ENCODE measurements around the gene STX5.
"Not testable (repeated sequence)": the region's sequence is repeated elsewhere in the genome, so short reads cannot be mapped to it uniquely, and the experiment has no call there.

STX5 gene

GRCh38 chr11:62831520-62832335 is at the start of gene STX5:
Gene STX5, minus strand, starts transcription at chr11:62832051. Its CDS starts 808 bp downstream, at chr11:62831243.
- peak; percentile 98 for DNase-seq

- peak; percentile 87 for DNase-seq
Measured at GRCh38 chr11:62880803-62881578, 49.1 kb upstream of the STX5 start, which contains the start of gene SLC3A2. Gene SLC3A2, plus strand, starts transcription at chr11:62880896. Its CDS starts 128 bp downstream, at chr11:62881024.

- DNase-seq, result peak; percentile 67
Measured at GRCh38 chr11:62880231-62880802, 48.5 kb upstream of the STX5 start.

GRCh38 chr11:62879235-62879978 is 47.6 kb upstream of the STX5 start:
- no peak for DNase-seq

- DNase-seq, result no peak
Measured at GRCh38 chr11:62876712-62877111, 44.9 kb upstream of the STX5 start.

GRCh38 chr11:62875698-62876478 is 44.0 kb upstream of the STX5 start:
- DNase-seq, result no peak

GRCh38 chr11:62874851-62875250 is 43.0 kb upstream of the STX5 start:
- DNase-seq, result no peak

- no peak for DNase-seq
Measured at GRCh38 chr11:62865635-62866034, 33.8 kb upstream of the STX5 start.

GRCh38 chr11:62863687-62864335 is 32.0 kb upstream of the STX5 start:
- DNase-seq, result no peak

- not testable (repeated sequence) for DNase-seq
Measured at GRCh38 chr11:62861564-62862192, 29.8 kb upstream of the STX5 start.

- DNase-seq, result no peak
Measured at GRCh38 chr11:62860835-62861563, 29.1 kb upstream of the STX5 start.

- not testable (repeated sequence) for DNase-seq
Measured at GRCh38 chr11:62859281-62859703, 27.4 kb upstream of the STX5 start.

GRCh38 chr11:62858201-62858600 is 26.4 kb upstream of the STX5 start:
- DNase-seq, result no peak

- no peak for DNase-seq
Measured at GRCh38 chr11:62857541-62857982, 25.7 kb upstream of the STX5 start.

- DNase-seq, result no peak
Measured at GRCh38 chr11:62856333-62856895, 24.6 kb upstream of the STX5 start.

GRCh38 chr11:62855571-62856332 is 23.9 kb upstream of the STX5 start:
- peak; percentile 98 for DNase-seq

GRCh38 chr11:62854825-62855570 is 23.1 kb upstream of the STX5 start:
- DNase-seq, result no peak
